Transverse colon (tissue), 4 donors: ENCODE data around the gene LPIN3.

Experiments used
- POLR2A ChIP-seq: fragments of 450-650 bp; IDR thresholded peaks from one replicate; pipeline ENCODE4 v1.6.1; 2016; ENCODE audit warnings: antibody characterized with exemption, mild to moderate bottlenecking, moderate library complexity
- POLR2AphosphoS5 ChIP-seq, 3 donors: sonication (generic); formaldehyde crosslinking; IDR thresholded peaks; one replicate each; pipeline ENCODE4 v1.6.1; 2016; ENCODE audit warnings: antibody characterized with exemption in 3 of 3
- TF ChIP-seq, protein P1 (sequence below), 5 experiments: fragments of 200-600 bp in 3 of 5; fragments of 450-650 bp in 2 of 5; sonication (generic) in 3 of 5; IDR thresholded peaks; 1 replicate in 2 of 5; 2 replicates in 3 of 5; pipeline ENCODE4 v1.5.1; 2016 to 2017; ENCODE audit warnings: antibody characterized with exemption in 5 of 5, inconsistent platforms in 3 of 5, mild to moderate bottlenecking in 2 of 5, moderate library complexity in 1 of 5

DNA sequence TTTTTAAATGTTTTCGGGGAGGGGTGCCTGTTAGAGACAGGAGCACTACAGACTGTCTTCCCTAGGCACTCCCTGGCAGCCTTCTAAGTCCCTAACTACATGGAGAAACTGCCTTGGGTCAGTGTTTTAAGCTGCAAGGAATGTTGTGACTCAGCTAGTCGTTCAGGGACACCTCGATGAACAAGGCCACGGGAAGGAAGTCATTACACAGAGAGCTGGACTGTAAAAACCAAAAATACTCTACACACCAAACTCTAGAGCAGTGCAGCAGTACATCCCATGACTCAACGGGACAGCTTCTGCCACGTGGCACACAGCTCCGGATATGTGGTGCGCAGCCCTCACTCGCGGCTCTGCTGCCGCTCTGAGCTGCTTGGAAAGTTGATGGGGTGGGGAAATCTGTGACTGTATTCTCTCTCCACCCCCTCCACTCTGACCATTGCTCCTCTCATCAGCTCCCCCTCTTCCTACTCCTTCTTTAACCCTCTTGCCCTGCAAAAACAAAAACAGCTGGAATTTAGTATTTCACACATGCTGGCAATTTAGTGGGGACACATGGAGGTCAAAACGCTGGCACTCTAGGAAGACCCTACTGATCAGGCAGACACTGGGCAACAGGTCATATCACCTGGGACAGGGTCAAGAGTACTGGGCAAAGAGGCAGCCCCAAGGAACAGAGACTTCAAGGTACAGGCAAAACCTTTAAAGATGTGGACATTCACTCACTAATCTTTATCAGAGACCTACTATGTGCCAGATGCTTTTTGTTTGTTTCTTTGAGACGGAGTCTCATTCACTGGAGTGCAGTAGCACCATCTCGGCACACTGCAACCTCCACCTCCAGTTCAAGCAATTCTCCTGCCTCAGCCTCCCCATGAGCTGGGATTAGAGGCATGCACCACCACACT, 10.9 kb upstream of the LPIN3 start:
- TF ChIP-seq, protein P1, sequence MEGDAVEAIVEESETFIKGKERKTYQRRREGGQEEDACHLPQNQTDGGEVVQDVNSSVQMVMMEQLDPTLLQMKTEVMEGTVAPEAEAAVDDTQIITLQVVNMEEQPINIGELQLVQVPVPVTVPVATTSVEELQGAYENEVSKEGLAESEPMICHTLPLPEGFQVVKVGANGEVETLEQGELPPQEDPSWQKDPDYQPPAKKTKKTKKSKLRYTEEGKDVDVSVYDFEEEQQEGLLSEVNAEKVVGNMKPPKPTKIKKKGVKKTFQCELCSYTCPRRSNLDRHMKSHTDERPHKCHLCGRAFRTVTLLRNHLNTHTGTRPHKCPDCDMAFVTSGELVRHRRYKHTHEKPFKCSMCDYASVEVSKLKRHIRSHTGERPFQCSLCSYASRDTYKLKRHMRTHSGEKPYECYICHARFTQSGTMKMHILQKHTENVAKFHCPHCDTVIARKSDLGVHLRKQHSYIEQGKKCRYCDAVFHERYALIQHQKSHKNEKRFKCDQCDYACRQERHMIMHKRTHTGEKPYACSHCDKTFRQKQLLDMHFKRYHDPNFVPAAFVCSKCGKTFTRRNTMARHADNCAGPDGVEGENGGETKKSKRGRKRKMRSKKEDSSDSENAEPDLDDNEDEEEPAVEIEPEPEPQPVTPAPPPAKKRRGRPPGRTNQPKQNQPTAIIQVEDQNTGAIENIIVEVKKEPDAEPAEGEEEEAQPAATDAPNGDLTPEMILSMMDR (IDR thresholded peaks at IDR 0.05), result no peak
- TF ChIP-seq POLR2A, result no peak
- peak; percentile 53 to 71 (median 55) for TF ChIP-seq POLR2AphosphoS5 (IDR thresholded peaks at IDR 0.05)
